ENCODE results near the gene NPC1. TPM values are rescaled to one million over a fixed set of nuclear protein-coding genes. Genes with fewer than 3 reads are reported as not detected.

NPC1 gene
- total and polyA plus RNA-seq, 7 donors: 24.8 to 126 (median 32.1) TPM

GRCh38 chr18:23574611-23575308, 11.5 kb downstream of the NPC1 start:
- Histone ChIP-seq H3K9me3 (no peaks in the 10 kb centered on the region), H3K4me3 (no peak overlapping the region), H3K4me1 (peaks cover 24% of the 10 kb centered on the region), H3K27me3 (ENCODE audit: insufficient read depth in 3 of 3, low read length in 2 of 3) (no peaks in the 10 kb centered on the region), H3K27ac (no peak overlapping the region), H3K36me3 (ENCODE audit: insufficient read depth in 1 of 2, low read depth in 1 of 2) (peaks cover 10 to 47% of the 10 kb centered on the region in 2 donors)
- intact Hi-C loops (cut with DNase I): loop anchor here in 1 of 2 donors (5.0 kb wide), 1 partner anchor 42 kb away; no protein-coding TSS in a partner anchor
- DNase-seq (no peak), ATAC-seq (peak; percentile 55 to 67 (median 61))
- 39 to 43% (median 41%) methylated on average over 5 of the region's 5 CpGs for WGBS, 3 donors
- TF ChIP-seq CTCF (IDR thresholded peaks at IDR 0.05): no peak

- H3K9me3 ChIP-seq: no peaks in the 10 kb centered on the region
- 56 to 66% (median 60%) methylated on average over 6 of the region's 6 CpGs for WGBS, 3 donors
- intact Hi-C loops (cut with DNase I): no loop called here
- no peaks in the 10 kb centered on the region for H3K27me3 ChIP-seq (ENCODE audit: insufficient read depth in 3 of 3, low read length in 2 of 3)
- no peak for TF ChIP-seq CTCF (IDR thresholded peaks at IDR 0.05)
- H3K27ac ChIP-seq: peak overlapping the region; percentile 5
- H3K4me1 ChIP-seq: peaks cover 24% of the 10 kb centered on the region
- peaks cover 10 to 56% of the 10 kb centered on the region in 2 donors for H3K36me3 ChIP-seq (ENCODE audit: insufficient read depth in 1 of 2, low read depth in 1 of 2)
- ATAC-seq: peak; percentile 55 to 72 (median 68)
- H3K4me3 ChIP-seq: no peak overlapping the region
- peak in 1 of 2 donors; percentile 30 for DNase-seq
Observed at GRCh38 chr18:23573626-23574431, 12.5 kb downstream of the NPC1 start.

GRCh38 chr18:23573020-23573419, 13.3 kb downstream of the NPC1 start:
- Histone ChIP-seq H3K9me3 (no peaks in the 10 kb centered on the region), H3K36me3 (ENCODE audit: insufficient read depth in 1 of 2, low read depth in 1 of 2) (peaks cover 13 to 64% of the 10 kb centered on the region in 2 donors), H3K27me3 (ENCODE audit: insufficient read depth in 3 of 3, low read length in 2 of 3) (no peaks in the 10 kb centered on the region), H3K27ac (no peak overlapping the region), H3K4me1 (peaks cover 24% of the 10 kb centered on the region), H3K4me3 (no peak overlapping the region)
- peak in 2 of 4 donors; percentile 50 to 57 for ATAC-seq
- 62 to 70% (median 65%) methylated on average over 4 of the region's 4 CpGs for WGBS, 3 donors
- intact Hi-C loops (cut with DNase I): no loop called here
- no peak for TF ChIP-seq CTCF (IDR thresholded peaks at IDR 0.05)
- DNase-seq: no peak

- intact Hi-C loops (cut with DNase I): no loop called here
- 84 to 94% (median 88%) methylated on average over 5 of the region's 5 CpGs for WGBS, 3 donors
Observed at GRCh38 chr18:23572570-23572969, 13.7 kb downstream of the NPC1 start.

More at GRCh38 chr18:23572570-23572969, 13.7 kb downstream of the NPC1 start:
- no peaks in the 10 kb centered on the region for H3K27me3 ChIP-seq (ENCODE audit: insufficient read depth in 3 of 3, low read length in 2 of 3)
- peaks cover 24% of the 10 kb centered on the region for H3K4me1 ChIP-seq
- H3K4me3 ChIP-seq: no peak overlapping the region
- H3K9me3 ChIP-seq: no peaks in the 10 kb centered on the region
- ATAC-seq: no peak
- no peak for DNase-seq
- H3K36me3 ChIP-seq (ENCODE audit: insufficient read depth in 1 of 2, low read depth in 1 of 2): peaks cover 14 to 68% of the 10 kb centered on the region in 2 donors
- TF ChIP-seq CTCF (IDR thresholded peaks at IDR 0.05): no peak
- no peak overlapping the region for H3K27ac ChIP-seq
